Thyroid gland (tissue), 4 donors: ENCODE measurements around the gene SLC22A12. TPM values are rescaled to one million over a fixed set of nuclear protein-coding genes. Genes with fewer than 3 reads are reported as not detected.
A peak's percentile ranks its signal among the peaks of the same experiment; 100 is the strongest.

Experiments
- DNase-seq, 2 donors: peaks; one replicate each; pipeline ENCODE4 v3.0.0-alpha.2; 2019
- H3K27ac ChIP-seq, 3 donors: fragments of 200-600 bp; sonication (generic); 1 replicate in 2 of 3; 2 replicates in 1 of 3; pipeline ENCODE4 v1.5.1; 2016 to 2019; ENCODE audit warnings: mild to moderate bottlenecking in 1 of 3, moderate library complexity in 1 of 3
- H3K27me3 ChIP-seq: fragments of 200-600 bp; sonication (generic); one replicate; pipeline ENCODE4 v1.5.1; 2019
- H3K36me3 ChIP-seq, 2 donors: fragments of 200-600 bp; sonication (generic); one replicate each; pipeline ENCODE4 v1.5.1; 2016 to 2019
- H3K4me1 ChIP-seq, 2 donors: fragments of 200-600 bp; sonication (generic); one replicate each; pipeline ENCODE4 v1.5.1; 2017 to 2019
- H3K4me3 ChIP-seq, 3 donors: fragments of 200-600 bp; sonication (generic); replicated peaks in 1 of 3; 1 replicate in 2 of 3; 2 replicates in 1 of 3; pipeline ENCODE4 v1.5.1; 2016; ENCODE audit warnings: mild to moderate bottlenecking in 1 of 3
- H3K9me3 ChIP-seq: fragments of 200-600 bp; sonication (generic); one replicate; pipeline ENCODE4 v1.5.1; 2017
- POLR2A ChIP-seq, 2 donors: fragments of 450-650 bp; IDR thresholded peaks; one replicate each; pipeline ENCODE4 v1.6.1; 2017; ENCODE audit warnings: antibody characterized with exemption in 2 of 2, mild to moderate bottlenecking in 2 of 2, moderate library complexity in 1 of 2
- WGBS, 2 donors: methylation state at CpG; one replicate each; pipeline ENCODE4 v1.1.5; 2017; 5-methylcytosine and 5-hydroxymethylcytosine counted together
- intact Hi-C: fragments of 100-400 bp; cut with DNase I; formaldehyde crosslinking; loops from one replicate; pipeline ENCODE4 v1.15.1; 2023
- total RNA-seq, 4 donors: library from RNA; depleted of rRNA; stranded (reverse); fragments of >200 nt; gene quantifications; one replicate each; pipeline ENCODE4 v1.2.3, GENCODE V29; 2016
- TF ChIP-seq, protein P1 (sequence below), 6 experiments: fragments of 200-600 bp in 3 of 6; fragments of 450-650 bp in 3 of 6; sonication (generic) in 3 of 6; IDR thresholded peaks; one replicate each; pipeline ENCODE4 v1.5.1; 2016 to 2019; ENCODE audit warnings: antibody characterized with exemption in 6 of 6, mild to moderate bottlenecking in 2 of 6, inconsistent platforms in 1 of 6, moderate library complexity in 1 of 6

Gene SLC22A12
- total RNA-seq, 4 donors from 2014 or later: not detected

DNA sequence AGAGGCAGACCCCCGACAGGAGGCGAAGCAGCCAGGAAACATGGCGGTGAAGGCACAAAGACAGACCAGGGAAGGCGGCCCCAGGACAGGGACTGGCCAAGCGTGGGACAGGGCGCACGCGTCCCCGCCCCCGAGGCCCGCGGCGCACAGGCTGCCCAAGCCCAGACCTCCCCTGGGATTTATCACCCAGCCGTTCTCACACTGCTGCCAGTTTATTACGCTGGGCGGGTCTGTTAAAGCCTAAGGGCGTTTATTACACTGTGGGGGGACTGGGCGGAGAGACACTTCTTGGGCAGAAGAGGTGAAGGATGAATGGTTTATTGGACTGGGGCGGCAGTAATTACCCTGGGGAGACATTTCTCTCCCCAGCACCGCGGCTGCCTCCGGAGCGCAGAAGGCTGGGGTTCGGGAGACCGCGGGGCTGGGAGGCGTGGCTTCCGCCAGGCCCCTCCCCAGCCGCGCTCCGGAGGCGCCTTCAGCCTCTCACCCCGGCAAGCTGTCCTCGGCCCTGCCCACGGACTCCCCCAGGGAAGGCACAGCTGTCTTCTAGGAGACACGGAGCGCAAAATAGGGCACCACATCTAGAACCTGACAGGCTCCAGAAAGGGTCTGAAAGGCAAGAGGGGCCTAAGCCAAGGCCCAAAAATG lies 47.1 kb downstream of the SLC22A12 start:
- Histone ChIP-seq H3K9me3 (no peaks in the 10 kb centered on the region), H3K36me3 (no peaks in the 10 kb centered on the region), H3K4me1 (peaks cover 0 to 14% of the 10 kb centered on the region in 2 donors), H3K27me3 (peaks cover 4% of the 10 kb centered on the region), H3K4me3 (peak overlapping the region in 1 of 3 donors; percentile 13), H3K27ac (no peak overlapping the region)
- DNase-seq: peak; percentile 58 to 67
- TF ChIP-seq, protein P1, sequence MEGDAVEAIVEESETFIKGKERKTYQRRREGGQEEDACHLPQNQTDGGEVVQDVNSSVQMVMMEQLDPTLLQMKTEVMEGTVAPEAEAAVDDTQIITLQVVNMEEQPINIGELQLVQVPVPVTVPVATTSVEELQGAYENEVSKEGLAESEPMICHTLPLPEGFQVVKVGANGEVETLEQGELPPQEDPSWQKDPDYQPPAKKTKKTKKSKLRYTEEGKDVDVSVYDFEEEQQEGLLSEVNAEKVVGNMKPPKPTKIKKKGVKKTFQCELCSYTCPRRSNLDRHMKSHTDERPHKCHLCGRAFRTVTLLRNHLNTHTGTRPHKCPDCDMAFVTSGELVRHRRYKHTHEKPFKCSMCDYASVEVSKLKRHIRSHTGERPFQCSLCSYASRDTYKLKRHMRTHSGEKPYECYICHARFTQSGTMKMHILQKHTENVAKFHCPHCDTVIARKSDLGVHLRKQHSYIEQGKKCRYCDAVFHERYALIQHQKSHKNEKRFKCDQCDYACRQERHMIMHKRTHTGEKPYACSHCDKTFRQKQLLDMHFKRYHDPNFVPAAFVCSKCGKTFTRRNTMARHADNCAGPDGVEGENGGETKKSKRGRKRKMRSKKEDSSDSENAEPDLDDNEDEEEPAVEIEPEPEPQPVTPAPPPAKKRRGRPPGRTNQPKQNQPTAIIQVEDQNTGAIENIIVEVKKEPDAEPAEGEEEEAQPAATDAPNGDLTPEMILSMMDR (IDR thresholded peaks at IDR 0.05): no peak
- TF ChIP-seq POLR2A (IDR thresholded peaks at IDR 0.05): no peak
- intact Hi-C loops: no loop called here
- 17 to 37% methylated on average over 6 to 31 of the region's 37 CpGs for WGBS, 2 donors

DNA sequence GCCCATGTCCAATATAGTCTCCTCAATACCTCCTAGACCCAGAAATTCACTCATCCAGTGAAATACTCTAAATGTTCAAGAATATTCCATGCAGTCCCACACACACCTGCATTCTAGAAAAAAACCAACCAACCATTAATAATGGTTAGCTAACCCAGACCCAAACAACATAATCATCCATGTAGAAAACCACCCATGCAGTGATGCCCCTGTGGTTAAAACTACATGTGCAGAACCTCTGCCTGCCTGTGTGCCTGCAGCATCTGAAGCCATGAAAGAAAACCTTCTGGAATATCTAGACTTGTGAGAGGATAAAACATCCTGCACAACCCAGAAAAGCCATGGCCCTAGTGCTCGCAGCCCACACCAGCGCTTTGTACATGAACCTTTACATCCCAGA lies 47.8 kb downstream of the SLC22A12 start:
- H3K36me3 ChIP-seq: no peaks in the 10 kb centered on the region
- H3K4me3 ChIP-seq: no peak overlapping the region
- H3K4me1 ChIP-seq: peaks cover 0 to 21% of the 10 kb centered on the region in 2 donors
- peaks cover 4% of the 10 kb centered on the region for H3K27me3 ChIP-seq
- H3K27ac ChIP-seq: no peak overlapping the region
- no peak for TF ChIP-seq POLR2A (IDR thresholded peaks at IDR 0.05)
- TF ChIP-seq, protein P1 (IDR thresholded peaks at IDR 0.05): no peak
- no peak for DNase-seq
- H3K9me3 ChIP-seq: no peaks in the 10 kb centered on the region
- 89 to 100% methylated on average over 2 of the region's 2 CpGs for WGBS, 2 donors
- intact Hi-C loops: no loop called here

DNA sequence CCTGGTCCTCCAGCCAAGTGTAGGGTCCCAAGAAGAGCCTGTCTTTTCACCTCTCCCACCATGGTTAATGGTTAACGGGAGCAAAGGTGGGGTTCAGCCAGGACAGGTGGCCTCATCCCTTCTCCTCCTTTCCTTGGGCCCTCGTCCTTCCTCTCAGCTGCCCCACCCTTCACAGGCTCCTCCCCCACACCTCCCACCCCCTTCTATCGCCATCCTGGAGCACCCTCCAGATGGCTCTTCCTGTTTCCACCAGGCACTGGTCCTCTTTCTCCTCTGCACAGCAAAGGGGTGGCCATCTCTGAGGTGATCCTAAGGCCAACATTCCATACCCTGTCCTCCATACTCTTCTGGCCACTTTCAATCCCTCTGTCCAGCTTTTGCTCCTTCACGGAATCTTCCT lies 48.9 kb downstream of the SLC22A12 start:
- no peak for TF ChIP-seq POLR2A (IDR thresholded peaks at IDR 0.05)
- TF ChIP-seq, protein P1 (IDR thresholded peaks at IDR 0.05): no peak
- intact Hi-C loops: no loop called here
- no peaks in the 10 kb centered on the region for H3K36me3 ChIP-seq
- 79 to 84% methylated on average over 4 of the region's 4 CpGs for WGBS, 2 donors
- H3K27ac ChIP-seq: no peak overlapping the region
- H3K9me3 ChIP-seq: no peaks in the 10 kb centered on the region
- no peak overlapping the region for H3K4me3 ChIP-seq
- peaks cover 4% of the 10 kb centered on the region for H3K27me3 ChIP-seq
- no peak for DNase-seq
- H3K4me1 ChIP-seq: peaks cover 0 to 26% of the 10 kb centered on the region in 2 donors

DNA sequence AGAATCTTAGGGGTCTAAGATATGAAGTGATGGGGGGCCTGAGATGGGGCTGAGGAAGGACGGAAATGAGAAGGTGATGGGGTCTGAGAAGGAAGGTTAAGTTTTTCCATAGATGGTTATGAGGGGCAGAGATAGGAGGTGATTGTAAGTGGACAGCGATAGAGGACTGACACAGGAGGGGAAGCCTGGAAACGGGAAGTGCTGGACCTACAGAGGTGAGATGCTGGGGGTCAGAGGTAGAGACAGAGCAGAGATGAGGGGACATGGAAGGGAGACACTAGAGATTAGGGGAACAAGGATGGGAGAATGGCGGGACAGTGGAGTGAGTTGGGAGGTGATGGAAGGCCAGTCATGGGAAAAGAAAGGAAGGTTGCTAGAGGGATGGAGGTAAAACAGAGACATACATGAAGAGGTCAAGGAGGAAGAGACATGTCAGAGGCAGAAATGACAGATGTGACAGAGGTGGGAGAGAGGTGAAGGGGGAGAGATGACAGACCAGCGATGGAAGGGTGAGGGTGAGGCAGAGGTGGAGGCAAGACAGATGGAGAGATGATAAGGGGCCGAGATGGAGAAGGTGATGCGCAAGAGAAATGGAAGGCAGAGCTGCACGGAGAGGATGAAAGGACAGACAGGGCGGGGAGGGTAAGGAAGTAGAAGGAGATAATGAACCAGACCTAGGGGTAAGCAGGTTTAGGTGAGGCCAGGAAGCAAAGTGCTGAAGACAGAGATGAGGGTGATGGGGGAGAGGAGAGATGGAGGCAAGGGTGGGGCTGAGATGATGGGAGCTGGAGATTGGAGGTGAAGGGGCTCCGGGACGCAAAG lies 50.8 kb downstream of the SLC22A12 start:
- intact Hi-C loops: no loop called here
- peaks cover 4% of the 10 kb centered on the region for H3K27me3 ChIP-seq
- H3K27ac ChIP-seq: no peak overlapping the region

More for the DNA sequence above, 50.8 kb downstream of the SLC22A12 start:
- DNase-seq: no peak
- peaks cover 0 to 26% of the 10 kb centered on the region in 2 donors for H3K4me1 ChIP-seq
- WGBS, 2 donors: 55 to 66% methylated on average over 11 of the region's 11 CpGs
- TF ChIP-seq, protein P1 (IDR thresholded peaks at IDR 0.05): no peak
- no peak for TF ChIP-seq POLR2A (IDR thresholded peaks at IDR 0.05)
- no peaks in the 10 kb centered on the region for H3K9me3 ChIP-seq
- no peak overlapping the region for H3K4me3 ChIP-seq
- H3K36me3 ChIP-seq: no peaks in the 10 kb centered on the region
